B cell (primary cell): Measurements from ENCODE around the gene HES5. TPM values are rescaled to one million over a fixed set of nuclear protein-coding genes. Genes with fewer than 3 reads are reported as not detected.
"Not testable (repeated sequence)": the region's sequence is repeated elsewhere in the genome, so short reads cannot be mapped to it uniquely, and the experiment has no call there.

Source experiments
- ATAC-seq: fragments of 200-7000 bp; cut with Tn5 transposase; one replicate; pipeline ENCODE4 v1.10.0; 2021; ENCODE audit warnings: low read depth, mild to moderate bottlenecking, moderate number of reproducible peaks, moderate library complexity
- CTCF ChIA-PET: fragments of 350-600 bp; sonication (Branson Sonifier 250); formaldehyde crosslinking; loops from one replicate; lab custom pipeline; 2021; ENCODE audit warnings: antibody characterized with exemption, inconsistent platforms; lab: Charles Lee
- POLR2A ChIA-PET: fragments of 350-600 bp; sonication (Branson Sonifier 250); formaldehyde crosslinking; loops from one replicate; lab custom pipeline; 2021; ENCODE audit warnings: antibody characterized with exemption; lab: Charles Lee
- DNase-seq: peaks from one replicate; pipeline ENCODE4 v3.0.0; 2013
- H2AFZ ChIP-seq: 2 replicates; pipeline ENCODE4 v1.6.1; 2012; ENCODE audit warnings: mild to moderate bottlenecking, low read depth, low read length; ENCODE audit not compliant: insufficient read depth, poor library complexity, severe bottlenecking
- H3K27ac ChIP-seq, 2 donors: 1 replicate in 1 of 2; 2 replicates in 1 of 2; pipeline ENCODE4 v1.5.1; 2012 to 2013; ENCODE audit warnings: low read length in 2 of 2, mild to moderate bottlenecking in 2 of 2, moderate library complexity in 1 of 2
- H3K27me3 ChIP-seq, 4 experiments: fragments of 200-600 bp in 1 of 4; sonication (generic) in 1 of 4; replicated peaks in 1 of 4; 1 replicate in 2 of 4; 2 replicates in 2 of 4; pipeline versions ENCODE4 v1.6.1 to v1.7.0; 2013 to 2016; ENCODE audit warnings: low read length in 3 of 4, mild to moderate bottlenecking in 2 of 4, mixed read lengths in 1 of 4, moderate library complexity in 1 of 4; ENCODE audit not compliant: insufficient read depth in 4 of 4, control insufficient read depth in 3 of 4; ENCODE audit errors: control extremely low read depth in 1 of 4
- H3K36me3 ChIP-seq, 2 experiments: replicated peaks in 1 of 2; 1 replicate in 1 of 2; 2 replicates in 1 of 2; pipeline versions ENCODE4 v1.6.1 to v1.7.1; 2013; ENCODE audit warnings: low read length in 1 of 2; ENCODE audit not compliant: insufficient read depth in 2 of 2, control insufficient read depth in 1 of 2; ENCODE audit errors: control extremely low read depth in 1 of 2, extremely low read depth in 1 of 2
- H3K4me1 ChIP-seq, 2 donors: fragments of 200-600 bp in 1 of 2; sonication (generic) in 1 of 2; 1 replicate in 1 of 2; 2 replicates in 1 of 2; pipeline versions ENCODE4 v1.5.1 to v1.6.1; 2013 to 2017; ENCODE audit warnings: low read length in 2 of 2; ENCODE audit not compliant: control insufficient read depth in 2 of 2, insufficient read depth in 2 of 2
- H3K4me2 ChIP-seq: replicated peaks from 2 replicates; pipeline ENCODE3; 2012; ENCODE audit warnings: mild to moderate bottlenecking, low read depth, low read length; ENCODE audit not compliant: poor library complexity, severe bottlenecking
- H3K4me3 ChIP-seq, 5 experiments: fragments of 200-600 bp in 1 of 5; sonication (generic) in 1 of 5; 1 replicate in 3 of 5; 2 replicates in 2 of 5; pipeline versions ENCODE4 v1.5.1 to v1.7.0; 2011 to 2016; ENCODE audit warnings: low read length in 4 of 5, mild to moderate bottlenecking in 4 of 5, low read depth in 2 of 5, control low read depth in 1 of 5, moderate library complexity in 1 of 5; ENCODE audit not compliant: insufficient read depth in 1 of 5; ENCODE audit errors: control extremely low read depth in 1 of 5, extremely low read depth in 1 of 5
- H3K79me2 ChIP-seq: fragments of 200-600 bp; sonication (generic); one replicate; pipeline ENCODE4 v1.6.0; 2016; ENCODE audit warnings: low read length; ENCODE audit not compliant: control insufficient read depth, insufficient read depth
- H3K9ac ChIP-seq: fragments of 200-600 bp; sonication (generic); 2 replicates; pipeline ENCODE4 v1.6.1; 2017; ENCODE audit warnings: mild to moderate bottlenecking, low read length, moderate library complexity
- H3K9me3 ChIP-seq, 3 donors: one replicate each; pipeline versions ENCODE4 v1.6.1 to v1.7.1; 2013; ENCODE audit warnings: low read length in 2 of 3; ENCODE audit not compliant: control insufficient read depth in 2 of 3, insufficient read depth in 1 of 3; ENCODE audit errors: control extremely low read depth in 1 of 3
- H4K20me1 ChIP-seq: 2 replicates; pipeline ENCODE4 v1.6.0; 2012; ENCODE audit warnings: mild to moderate bottlenecking, low read length; ENCODE audit not compliant: insufficient read depth, control insufficient read depth, poor library complexity, severe bottlenecking
- H3K27ac Mint-ChIP-seq: one replicate; pipeline ENCODE4 v1.8.0; 2021; ENCODE audit warnings: mixed read lengths
- H3K27me3 Mint-ChIP-seq: one replicate; pipeline ENCODE4 v1.8.0; 2021; ENCODE audit warnings: mixed read lengths
- H3K4me1 Mint-ChIP-seq: one replicate; pipeline ENCODE4 v1.8.0; 2021; ENCODE audit warnings: mixed read lengths
- H3K4me3 Mint-ChIP-seq: one replicate; pipeline ENCODE4 v1.8.0; 2021; ENCODE audit warnings: mixed read lengths
- H3K9me3 Mint-ChIP-seq: one replicate; pipeline ENCODE4 v1.8.0; 2022; ENCODE audit warnings: mixed read lengths; ENCODE audit not compliant: insufficient read depth
- CTCF ChIP-seq: fragments of 200-600 bp; IDR thresholded peaks from one replicate; pipeline ENCODE4 v1.8.0; 2022; ENCODE audit warnings: antibody characterized with exemption, mild to moderate bottlenecking
- EZH2 ChIP-seq: IDR thresholded peaks from 2 replicates; pipeline ENCODE4 v1.6.1; 2012; ENCODE audit warnings: borderline replicate concordance, low read depth, mild to moderate bottlenecking, moderate library complexity, low read length; ENCODE audit not compliant: insufficient read depth, poor library complexity, severe bottlenecking
- WGBS: methylation state at CpG from one replicate; pipeline ENCODE4 v1.1.5; 2013; ENCODE audit warnings: missing lambda C conversion rate; ENCODE audit not compliant: insufficient coverage; 5-methylcytosine and 5-hydroxymethylcytosine counted together
- intact Hi-C: fragments of 100-400 bp; cut with micrococcal nuclease; formaldehyde crosslinking; loops from one replicate; pipeline ENCODE4 v1.10.0; 2022
- polyA plus RNA-seq: library from polyadenylated mRNA; depleted of rRNA; stranded (reverse); fragments of >200 nt; gene quantifications from 2 replicates; pipeline ENCODE4 v1.2.3, GENCODE V29; 2012
- total RNA-seq, 2 donors: library from RNA; stranded (reverse); fragments of 120-200 nt in 1 of 2; gene quantifications; 1 replicate in 1 of 2; 2 replicates in 1 of 2; pipeline versions ENCODE4 v1.2.3 to v1.2.4, GENCODE V29; 2013 to 2022

HES5 gene
- total and polyA plus RNA-seq, 2 donors (not counting 1 experiment from before 2014, with no cell fraction given), result not detected

- Histone ChIP-seq H3K4me2 (peak overlapping the region; percentile 82), H3K4me1 (peaks cover 35 to 50% of the 10 kb centered on the region in 2 donors)
Observed at GRCh38 chr1:2549367-2550029, 19.4 kb upstream of the HES5 start.

GRCh38 chr1:2548068-2548589, 18.1 kb upstream of the HES5 start:
- H3K4me1 ChIP-seq, result peaks cover 33 to 47% of the 10 kb centered on the region in 2 donors
- H3K27me3 Mint-ChIP-seq, result no peaks in the 10 kb centered on the region
- no peaks in the 10 kb centered on the region for H3K27me3 ChIP-seq
- no peaks in the 10 kb centered on the region for H3K9me3 Mint-ChIP-seq
- H3K4me1 Mint-ChIP-seq, result peaks cover 35% of the 10 kb centered on the region
- peak overlapping the region; percentile 4 for H2AFZ ChIP-seq
- H3K4me3 ChIP-seq, result peak overlapping the region; percentile 2 to 89 (median 75)
- WGBS, result 2% methylated on average over 17 of the region's 17 CpGs
- ATAC-seq (peak; percentile 21), DNase-seq (peak; percentile 91)
- H3K9me3 ChIP-seq, result no peaks in the 10 kb centered on the region
- POLR2A ChIA-PET, result interaction anchor here (0.5 to 6.1 kb wide), 22 partner anchors 8 to 1256 kb away, joined by 3 to 88 read pairs (median 5); partner anchors contain the start of genes FAAP20, MORN1, PANK4 and PEX10
- H3K27ac ChIP-seq, result peak overlapping the region; percentile 99 to 100
- peak overlapping the region; percentile 92 for H3K4me3 Mint-ChIP-seq
- peak overlapping the region; percentile 67 for H3K9ac ChIP-seq
- H3K79me2 ChIP-seq, result no peaks in the 10 kb centered on the region
- CTCF ChIA-PET, result interaction anchor here (0.9 to 4.9 kb wide), 19 partner anchors 8 to 356 kb away, joined by 3 to 55 read pairs (median 5); partner anchors contain the start of genes FAAP20, HES5, MORN1 and PANK4
- peaks cover 7% of the 10 kb centered on the region for H4K20me1 ChIP-seq
- peak overlapping the region; percentile 82 for H3K4me2 ChIP-seq
- no peaks in the 10 kb centered on the region for H3K36me3 ChIP-seq
- intact Hi-C loops, result loop anchor here (1.0 to 5.0 kb wide), 6 partner anchors 8 to 359 kb away; partner anchors contain the start of genes PANK4 and TNFRSF14
- peak overlapping the region; percentile 98 for H3K27ac Mint-ChIP-seq
- TF ChIP-seq CTCF (peak; percentile 90), EZH2 (no peak)

More at GRCh38 chr1:2549367-2550029, 19.4 kb upstream of the HES5 start:
- not testable (repeated sequence) for H4K20me1 ChIP-seq, H3K36me3 ChIP-seq, H3K79me2 ChIP-seq, H3K27me3 Mint-ChIP-seq, H3K27me3 ChIP-seq, H3K9me3 Mint-ChIP-seq, ATAC-seq, H2AFZ ChIP-seq, H3K9me3 ChIP-seq
- CTCF ChIA-PET, result interaction anchor here (0.9 to 4.9 kb wide), 4 partner anchors 36 to 354 kb away, joined by 3 to 55 read pairs (median 16); partner anchors contain the start of genes FAAP20, MORN1, PRXL2B and RER1
- Histone ChIP-seq H3K9ac (peak overlapping the region; percentile 67), H3K27ac (peak overlapping the region; percentile 99 to 100), H3K4me3 (peak overlapping the region in 4 of 5 experiments; percentile 47 to 76 (median 66))
- H3K4me1 Mint-ChIP-seq, result peaks cover 44% of the 10 kb centered on the region
- peak overlapping the region; percentile 98 for H3K27ac Mint-ChIP-seq
- peak; percentile 74 for DNase-seq
- POLR2A ChIA-PET, result interaction anchor here (1.0 to 6.1 kb wide), 7 partner anchors 19 to 354 kb away, joined by 3 to 88 read pairs (median 12); partner anchors contain the start of genes FAAP20, PANK4, PEX10 and PRXL2B
- WGBS, result 50% methylated on average over 12 of the region's 28 CpGs
- intact Hi-C loops, result loop anchor here (5.0 kb wide), 1 partner anchor 52 kb away; no protein-coding TSS in a partner anchor
- peak overlapping the region; percentile 92 for H3K4me3 Mint-ChIP-seq
